ENCODE data around the gene DCC.

The DCC gene

GRCh38 chr18:53527365-53527764 lies 1187.4 kb downstream of the DCC start:
- DNase-seq (ENCODE audit: extremely low read depth, insufficient read length): no peak
- TF ChIP-seq CTCF (IDR thresholded peaks at IDR 0.05; ENCODE audit: insufficient read depth, low read length, poor library complexity, severe bottlenecking): no peak
- Histone ChIP-seq H3K36me3 (ENCODE audit: control insufficient read depth, insufficient read depth, low read length) (no peaks in the 10 kb centered on the region), H3K4me3 (replicated peaks; ENCODE audit: low read depth, low read length) (no peak overlapping the region), H3K27me3 (replicated peaks; ENCODE audit: control insufficient read depth, insufficient read depth, low read length) (no peaks in the 10 kb centered on the region)

GRCh38 chr18:53531187-53531586 lies 1191.2 kb downstream of the DCC start:
- TF ChIP-seq CTCF (IDR thresholded peaks at IDR 0.05; ENCODE audit: insufficient read depth, low read length, poor library complexity, severe bottlenecking): no peak
- Histone ChIP-seq H3K4me3 (replicated peaks; ENCODE audit: low read depth, low read length) (no peak overlapping the region), H3K36me3 (ENCODE audit: control insufficient read depth, insufficient read depth, low read length) (no peaks in the 10 kb centered on the region), H3K27me3 (replicated peaks; ENCODE audit: control insufficient read depth, insufficient read depth, low read length) (no peaks in the 10 kb centered on the region)
- DNase-seq (ENCODE audit: extremely low read depth, insufficient read length): no peak

- Histone ChIP-seq H3K36me3 (ENCODE audit: control insufficient read depth, insufficient read depth, low read length) (no peaks in the 10 kb centered on the region), H3K4me3 (replicated peaks; ENCODE audit: low read depth, low read length) (no peak overlapping the region), H3K27me3 (replicated peaks; ENCODE audit: control insufficient read depth, insufficient read depth, low read length) (no peaks in the 10 kb centered on the region)
- no peak for TF ChIP-seq CTCF (IDR thresholded peaks at IDR 0.05; ENCODE audit: insufficient read depth, low read length, poor library complexity, severe bottlenecking)
- DNase-seq (ENCODE audit: extremely low read depth, insufficient read length): no peak
These were observed 1191.9 kb downstream of the DCC start for GRCh38 chr18:53531896-53532295.

GRCh38 chr18:53534203-53534602 lies 1194.2 kb downstream of the DCC start:
- H3K27me3 ChIP-seq (replicated peaks; ENCODE audit: control insufficient read depth, insufficient read depth, low read length): no peaks in the 10 kb centered on the region
- TF ChIP-seq CTCF (IDR thresholded peaks at IDR 0.05; ENCODE audit: insufficient read depth, low read length, poor library complexity, severe bottlenecking): no peak
- H3K36me3 ChIP-seq (ENCODE audit: control insufficient read depth, insufficient read depth, low read length): no peaks in the 10 kb centered on the region
- no peak for DNase-seq (ENCODE audit: extremely low read depth, insufficient read length)
- no peak overlapping the region for H3K4me3 ChIP-seq (replicated peaks; ENCODE audit: low read depth, low read length)

- no peak for DNase-seq (ENCODE audit: extremely low read depth, insufficient read length)
- no peak overlapping the region for H3K4me3 ChIP-seq (replicated peaks; ENCODE audit: low read depth, low read length)
- no peaks in the 10 kb centered on the region for H3K36me3 ChIP-seq (ENCODE audit: control insufficient read depth, insufficient read depth, low read length)
- H3K27me3 ChIP-seq (replicated peaks; ENCODE audit: control insufficient read depth, insufficient read depth, low read length): no peaks in the 10 kb centered on the region
- TF ChIP-seq CTCF (IDR thresholded peaks at IDR 0.05; ENCODE audit: insufficient read depth, low read length, poor library complexity, severe bottlenecking): no peak
These were observed 1194.7 kb downstream of the DCC start for GRCh38 chr18:53534695-53535094.

GRCh38 chr18:53536908-53537307 lies 1196.9 kb downstream of the DCC start:
- no peak overlapping the region for H3K4me3 ChIP-seq (replicated peaks; ENCODE audit: low read depth, low read length)
- H3K27me3 ChIP-seq (replicated peaks; ENCODE audit: control insufficient read depth, insufficient read depth, low read length): no peaks in the 10 kb centered on the region
- no peak for TF ChIP-seq CTCF (IDR thresholded peaks at IDR 0.05; ENCODE audit: insufficient read depth, low read length, poor library complexity, severe bottlenecking)
- no peak for DNase-seq (ENCODE audit: extremely low read depth, insufficient read length)
- no peaks in the 10 kb centered on the region for H3K36me3 ChIP-seq (ENCODE audit: control insufficient read depth, insufficient read depth, low read length)

Measured in GM06990 (cell line).